ENCODE measurements around the gene RNF114.

- TF ChIP-seq CTCF (IDR thresholded peaks at IDR 0.05; ENCODE audit: extremely low read depth in 1 of 2, insufficient read depth in 1 of 2, low read depth in 1 of 2, low read length in 2 of 2): no peak
- no peak for TF ChIP-seq POLR2A (IDR thresholded peaks at IDR 0.05; ENCODE audit: low read depth, low read length)
- TF ChIP-seq EZH2 (IDR thresholded peaks at IDR 0.05; ENCODE audit: borderline replicate concordance, low read depth, low read length, severe bottlenecking): no peak
- no peak for TF ChIP-seq POLR2AphosphoS5 (IDR thresholded peaks at IDR 0.05; ENCODE audit: insufficient read depth, low read depth, low read length)
- TF ChIP-seq JUN (IDR thresholded peaks at IDR 0.05; ENCODE audit: borderline replicate concordance, insufficient read depth, insufficient read length, low read depth): no peak
- no peak for TF ChIP-seq MAX (IDR thresholded peaks at IDR 0.05; ENCODE audit: insufficient read depth, insufficient read length)
- TF ChIP-seq GATA2 (IDR thresholded peaks at IDR 0.05; ENCODE audit: insufficient read depth, insufficient read length, low read depth, low read length): no peak
- TF ChIP-seq FOS (IDR thresholded peaks at IDR 0.05; ENCODE audit: borderline replicate concordance, insufficient read depth, low read length): no peak
These were observed 29.6 kb downstream of the RNF114 start for GRCh38 chr20:49965781-49966305.

Data from endothelial cell of umbilical vein (primary cell).